Germinal center (tissue), 1 donor: ENCODE results near the gene FBXO22.
"Not testable (repeated sequence)": the region's sequence is repeated elsewhere in the genome, so short reads cannot be mapped to it uniquely, and the experiment has no call there.

Experiments
- DNase-seq: peaks from one replicate; pipeline ENCODE4 v3.0.0; 2012; ENCODE audit warnings: mixed read lengths, low spot score

Gene FBXO22

GRCh38 chr15:75920079-75920478, 16.4 kb downstream of the FBXO22 start:
- no peak for DNase-seq

- DNase-seq: no peak
Observed at GRCh38 chr15:75921732-75922703, 18.3 kb downstream of the FBXO22 start.

DNA sequence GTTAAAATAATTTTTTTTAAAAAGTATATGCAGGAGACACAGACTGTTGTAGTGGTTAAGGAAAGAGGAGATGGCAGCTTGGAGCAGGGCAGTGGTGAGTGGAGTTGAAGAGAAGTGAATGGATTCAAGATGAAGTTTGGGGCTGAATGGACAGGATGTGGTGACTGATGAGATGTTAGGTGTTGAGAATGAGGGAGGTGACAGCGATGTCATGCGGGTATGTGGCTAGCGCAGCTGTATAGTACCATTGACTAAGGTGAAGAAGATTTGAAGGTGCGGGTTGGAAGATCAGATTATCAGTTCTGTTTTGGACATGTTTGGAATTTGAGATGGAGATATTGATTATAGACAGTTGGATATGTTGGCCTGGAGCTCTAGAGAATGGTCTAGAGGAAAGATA, 20.1 kb downstream of the FBXO22 start:
- no peak for DNase-seq

DNA sequence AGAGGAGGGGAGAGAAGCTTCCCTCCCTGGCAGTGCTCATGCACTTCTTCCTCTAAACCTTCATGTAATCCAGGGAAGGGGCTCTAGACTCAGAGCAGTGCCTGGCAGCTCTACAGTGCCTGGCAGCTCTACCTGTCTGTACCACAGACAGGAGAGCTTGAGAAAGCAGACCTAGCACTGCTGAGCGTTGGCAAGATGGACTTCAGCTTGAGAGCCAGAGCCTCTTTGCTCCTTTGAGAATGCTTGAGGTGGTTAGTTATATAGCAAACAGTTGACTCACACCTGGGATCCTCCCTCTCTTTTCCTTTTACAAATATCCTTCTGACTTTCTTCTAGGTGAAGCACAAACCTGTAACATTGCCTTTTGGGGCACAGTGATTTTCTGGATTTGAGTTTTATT, 20.9 kb downstream of the FBXO22 start:
- DNase-seq: no peak

DNA sequence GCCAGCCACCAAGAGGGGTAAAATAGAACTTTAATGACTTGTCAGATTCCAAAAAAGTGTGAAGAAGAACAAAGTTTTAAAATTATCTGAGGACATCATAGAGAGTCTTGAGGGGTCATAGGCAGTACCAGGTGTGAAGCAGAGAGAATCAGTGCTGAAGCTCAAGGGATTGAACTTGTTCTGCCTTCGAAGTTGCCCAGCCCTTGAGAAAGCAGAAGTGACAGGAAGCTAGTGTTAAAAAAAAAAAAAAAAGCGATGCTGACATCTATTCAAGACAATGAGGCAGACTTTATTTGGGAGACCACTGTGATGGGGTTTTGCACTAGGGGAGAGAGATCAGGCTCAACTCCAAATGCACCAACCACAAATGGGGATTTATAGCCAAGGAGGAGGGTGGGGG, 21.8 kb downstream of the FBXO22 start:
- peak; percentile 8 for DNase-seq

GRCh38 chr15:75926931-75927330, 23.3 kb downstream of the FBXO22 start:
- DNase-seq: no peak

DNA sequence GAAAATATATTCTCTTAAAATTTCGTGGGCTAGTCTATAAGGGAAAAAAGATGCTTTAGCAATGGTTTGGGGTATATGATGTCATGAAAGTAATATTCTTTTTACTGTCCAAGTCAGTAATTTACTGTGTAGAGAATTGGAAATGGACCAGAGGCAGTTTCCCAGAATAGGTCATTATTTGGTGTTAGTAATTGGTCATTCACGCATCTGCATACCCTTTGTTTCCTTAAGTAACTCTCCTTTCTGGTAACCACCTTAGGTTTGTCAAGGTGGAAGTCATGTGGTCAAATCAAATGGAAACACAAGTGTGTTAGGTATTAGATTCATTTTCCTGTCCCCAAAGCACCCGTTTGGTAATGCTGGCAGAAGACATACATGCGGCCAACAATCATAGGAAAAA, 23.9 kb downstream of the FBXO22 start:
- DNase-seq: no peak

- DNase-seq: peak; percentile 9
Observed at GRCh38 chr15:75928680-75929608, 25.3 kb downstream of the FBXO22 start.

- DNase-seq: no peak
Observed at GRCh38 chr15:75929799-75930565, 26.3 kb downstream of the FBXO22 start.

DNA sequence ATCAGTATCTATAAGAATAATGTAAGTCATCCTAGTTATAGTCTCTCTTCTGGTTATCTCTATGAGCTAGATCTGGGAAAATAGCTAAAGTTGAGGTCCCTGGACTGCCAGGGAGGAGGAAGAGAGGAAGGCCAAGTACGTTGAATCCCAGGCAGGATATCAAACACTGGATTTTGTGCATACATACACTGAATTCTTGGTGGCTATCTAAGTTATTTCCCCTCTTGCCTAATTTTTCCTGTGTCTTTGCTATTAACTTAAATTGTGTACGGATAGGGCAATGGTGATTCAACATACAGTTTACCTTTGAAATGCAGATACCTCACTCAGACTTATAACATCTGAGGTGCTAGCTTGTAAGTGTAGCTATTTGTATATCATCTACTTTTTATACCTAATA, 27.2 kb downstream of the FBXO22 start:
- DNase-seq: no peak

- no peak for DNase-seq
Observed at GRCh38 chr15:75942464-75942863, 38.8 kb downstream of the FBXO22 start.

- DNase-seq: no peak
Observed at GRCh38 chr15:75943246-75943645, 39.6 kb downstream of the FBXO22 start.

DNA sequence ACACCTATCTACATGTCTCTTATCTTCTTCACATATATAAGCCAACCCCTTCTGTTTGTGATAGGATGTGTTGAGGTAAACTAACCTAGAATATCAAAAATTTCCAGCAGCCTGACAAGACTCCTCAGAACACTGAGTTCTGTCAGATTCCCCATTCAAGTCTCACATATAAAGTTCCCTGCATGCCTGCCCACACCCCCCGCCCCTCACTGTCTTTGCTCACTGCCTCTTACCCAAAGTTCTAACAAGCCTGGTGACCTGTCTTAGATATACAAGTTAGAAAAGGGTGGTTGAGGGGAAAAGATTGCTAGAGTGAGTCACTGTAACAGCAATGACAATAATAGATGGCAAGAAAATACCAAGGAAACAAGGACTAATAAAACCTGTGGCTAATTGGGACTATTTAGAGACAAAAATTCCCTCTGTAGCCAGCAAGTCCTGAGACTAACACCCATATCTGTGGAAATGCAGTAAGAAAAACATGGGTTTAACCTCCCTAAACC, 40.1 kb downstream of the FBXO22 start:
- DNase-seq: no peak

- no peak for DNase-seq
Observed at GRCh38 chr15:75945953-75946352, 42.3 kb downstream of the FBXO22 start.

GRCh38 chr15:75947092-75947491, 43.4 kb downstream of the FBXO22 start:
- DNase-seq: no peak

- DNase-seq: no peak
Observed at GRCh38 chr15:75948761-75949296, 45.2 kb downstream of the FBXO22 start.

- DNase-seq: no peak
Observed at GRCh38 chr15:75952525-75952924, 48.8 kb downstream of the FBXO22 start.

GRCh38 chr15:75955720-75956119, 52.0 kb downstream of the FBXO22 start:
- DNase-seq: no peak

DNA sequence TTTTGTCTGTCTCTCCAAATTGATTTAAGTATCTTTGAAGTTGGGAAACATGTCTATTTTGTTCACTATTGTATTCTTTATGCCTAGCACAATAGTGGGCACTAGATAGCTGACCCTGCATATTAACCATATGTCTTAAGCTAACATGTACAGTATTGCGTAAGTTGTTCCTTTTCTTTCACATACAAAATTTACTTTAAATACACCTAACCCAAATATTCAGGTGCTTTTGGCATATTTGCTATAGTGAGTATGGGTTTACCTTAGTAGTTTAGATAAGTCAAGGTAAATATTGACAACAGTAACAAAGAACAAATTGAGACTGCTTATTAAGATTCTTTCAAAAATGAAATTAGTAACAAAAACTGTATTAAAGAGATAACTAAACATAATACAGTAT, 57.7 kb downstream of the FBXO22 start:
- no peak for DNase-seq

GRCh38 chr15:75966073-75966472, 62.4 kb downstream of the FBXO22 start:
- no peak for DNase-seq

GRCh38 chr15:75976766-75977165, 73.1 kb downstream of the FBXO22 start:
- not testable (repeated sequence) for DNase-seq
